IPS-NIHi11 (cell line): Measurements from ENCODE around the gene DNAH9.

Experiments
- DNase-seq: peaks from one replicate; pipeline ENCODE4 v3.0.0; 2012; ENCODE audit warnings: mixed read lengths, low spot score

Gene DNAH9

DNA sequence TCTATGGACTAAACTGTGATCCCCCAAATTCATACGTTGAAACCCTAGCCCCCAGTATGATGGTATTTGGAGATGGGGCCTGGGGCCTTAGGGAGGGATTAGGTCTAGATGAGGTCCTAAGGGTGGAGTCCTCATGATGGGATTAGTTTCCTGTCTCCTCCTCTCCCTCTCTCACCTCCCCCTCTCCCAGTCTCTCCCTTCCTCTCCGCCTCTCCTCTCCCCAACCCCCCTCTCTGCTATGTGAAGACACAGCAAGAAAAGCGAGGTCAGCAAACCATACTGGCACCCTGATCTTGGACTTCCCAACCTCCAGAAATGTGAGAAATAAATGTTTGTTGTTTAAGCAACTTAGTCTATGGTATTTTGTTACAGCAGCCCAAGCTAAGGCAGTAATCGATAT is 383.6 kb downstream of the DNAH9 start:
- DNase-seq: no peak

GRCh38 chr17:11986179-11986941 is 388.1 kb downstream of the DNAH9 start:
- DNase-seq: no peak

GRCh38 chr17:11986942-11987329 is 388.7 kb downstream of the DNAH9 start:
- peak; percentile 28 for DNase-seq

GRCh38 chr17:11990363-11990983 is 392.2 kb downstream of the DNAH9 start:
- DNase-seq: no peak

DNA sequence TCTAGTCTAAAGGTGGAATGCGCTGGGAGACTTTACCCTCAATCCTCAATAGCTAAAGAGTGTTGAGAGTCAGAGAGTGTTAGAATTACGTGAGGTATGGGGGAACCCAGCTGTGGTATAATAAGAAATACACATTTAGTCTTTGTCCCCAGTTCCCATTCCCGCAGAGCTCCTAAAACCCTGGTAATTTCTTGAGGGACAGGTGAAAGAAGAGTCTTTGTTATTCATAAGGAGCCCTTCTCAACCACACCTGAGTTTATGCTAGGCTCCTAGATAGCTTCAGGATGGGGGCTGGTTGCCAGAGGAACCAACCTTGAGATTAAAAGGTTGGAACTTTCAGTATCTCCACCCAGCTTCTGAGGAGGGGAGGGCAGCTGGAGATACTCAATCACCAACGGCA is 393.2 kb downstream of the DNAH9 start:
- DNase-seq: no peak

GRCh38 chr17:11996722-11997146 is 398.5 kb downstream of the DNAH9 start:
- DNase-seq: no peak

- peak; percentile 98 for DNase-seq
These were observed 399.1 kb downstream of the DNAH9 start, which contains the start of gene ZNF18 for GRCh38 chr17:11997147-11997971. ZNF18 (minus strand) TSS chr17:11997475; CDS start chr17:11992829, 4,646 bp downstream.

GRCh38 chr17:11997972-11998233 is 399.6 kb downstream of the DNAH9 start:
- DNase-seq: no peak

DNA sequence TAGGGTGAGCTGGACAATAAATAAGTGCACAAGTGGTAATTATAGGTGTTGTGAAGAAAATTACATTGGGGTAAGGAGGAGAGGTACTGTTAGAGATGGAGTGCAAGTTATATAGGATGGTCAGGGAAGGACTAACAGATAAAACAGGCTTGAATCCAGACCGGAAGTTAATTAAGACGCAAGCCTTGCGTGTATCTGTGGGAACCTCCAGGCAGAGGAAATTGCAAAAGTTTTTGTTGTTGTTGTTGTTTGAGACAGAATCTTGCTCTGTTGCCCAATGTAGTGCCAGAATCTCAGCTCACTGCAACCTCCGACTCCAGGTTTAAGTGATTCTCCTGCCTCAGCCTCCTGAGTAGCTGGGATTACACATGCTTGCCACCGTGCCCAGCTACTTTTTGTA is 401.4 kb downstream of the DNAH9 start:
- DNase-seq: no peak

- DNase-seq: no peak
These were observed 409.2 kb downstream of the DNAH9 start for GRCh38 chr17:12007466-12007865.
